Mucosa of descending colon (tissue), 3 donors: Measurements from ENCODE around the gene DNAH17. TPM values are rescaled to one million over a fixed set of nuclear protein-coding genes. Genes with fewer than 3 reads are reported as not detected.

Source experiments
- ATAC-seq: fragments of 200-7000 bp; cut with Tn5 transposase; one replicate; pipeline ENCODE4 v1.9.1; 2020; ENCODE audit warnings: mild to moderate bottlenecking, moderate library complexity
- DNase-seq, 3 donors: peaks; one replicate each; pipeline ENCODE4 v3.0.0-alpha.2; 2020
- H3K36me3 ChIP-seq: fragments of 200-600 bp; one replicate; pipeline ENCODE4 v1.8.0; 2021; ENCODE audit warnings: low read depth, mild to moderate bottlenecking
- H3K4me1 ChIP-seq: fragments of 200-600 bp; one replicate; pipeline ENCODE4 v1.8.0; 2021; ENCODE audit warnings: low read depth, mild to moderate bottlenecking
- H3K4me3 ChIP-seq: fragments of 200-600 bp; one replicate; pipeline ENCODE4 v1.8.0; 2021; ENCODE audit warnings: mild to moderate bottlenecking
- H3K9me3 ChIP-seq: fragments of 200-600 bp; one replicate; pipeline ENCODE4 v1.8.0; 2021; ENCODE audit warnings: mild to moderate bottlenecking
- CTCF ChIP-seq: fragments of 200-600 bp; IDR thresholded peaks from one replicate; pipeline ENCODE4 v1.8.0; 2022; ENCODE audit warnings: antibody characterized with exemption, mild to moderate bottlenecking
- intact Hi-C, 2 donors: fragments of 100-400 bp; cut with DNase I in 1 of 2; cut with micrococcal nuclease in 1 of 2; formaldehyde crosslinking; loops; one replicate each; pipeline versions ENCODE4 v1.11.0 to v1.11.1; 2022; cut with DNase I, micrococcal nuclease
- total RNA-seq, 3 donors: library from RNA; stranded (reverse); fragmentation: NEBNext Ultra II Directional in 2 of 3; extraction: Animal tissue kit (Norgen Biotek cat#: 25700) in 2 of 3; gene quantifications; one replicate each; pipeline versions ENCODE4 v1.2.1 to v1.2.4, GENCODE V29; 2021 to 2023
- donor health status: DM: no; HTN: no; CAD: no; lungs with moderate emphysema.
- donor health status: DM: no; HTN: no; CAD: no.
- donor health status: DM: no; HTN: yes; CAD: no.

Gene DNAH17
- total RNA-seq, 3 donors from 2014 or later, result 0.06 to 0.17 TPM; not detected in 1

- ATAC-seq, result no peak
- no peak for TF ChIP-seq CTCF
- intact Hi-C loops, result no loop called here
- Histone ChIP-seq H3K36me3 (peaks cover 18% of the 10 kb centered on the region), H3K9me3 (no peaks in the 10 kb centered on the region), H3K4me3 (no peak overlapping the region), H3K4me1 (no peaks in the 10 kb centered on the region)
- no peak for DNase-seq
Measured at GRCh38 chr17:78400581-78401240, 176.5 kb downstream of the DNAH17 start.

- intact Hi-C loops, result no loop called here
- H3K9me3 ChIP-seq, result no peaks in the 10 kb centered on the region
- ATAC-seq (no peak), DNase-seq (no peak)
- no peaks in the 10 kb centered on the region for H3K4me1 ChIP-seq
- no peak for TF ChIP-seq CTCF
- no peak overlapping the region for H3K4me3 ChIP-seq
- H3K36me3 ChIP-seq, result peaks cover 18% of the 10 kb centered on the region
Measured at GRCh38 chr17:78399693-78400144, 177.5 kb downstream of the DNAH17 start.

GRCh38 chr17:78399028-78399692 lies 178.0 kb downstream of the DNAH17 start:
- H3K36me3 ChIP-seq, result peaks cover 18% of the 10 kb centered on the region
- H3K9me3 ChIP-seq, result no peaks in the 10 kb centered on the region
- intact Hi-C loops, result no loop called here
- DNase-seq (no peak), ATAC-seq (no peak)
- no peak for TF ChIP-seq CTCF
- H3K4me3 ChIP-seq, result no peak overlapping the region
- no peaks in the 10 kb centered on the region for H3K4me1 ChIP-seq

GRCh38 chr17:78398390-78398789 lies 178.8 kb downstream of the DNAH17 start:
- TF ChIP-seq CTCF, result no peak
- H3K4me3 ChIP-seq, result no peak overlapping the region
- DNase-seq, result no peak
- peaks cover 18% of the 10 kb centered on the region for H3K36me3 ChIP-seq
- H3K9me3 ChIP-seq, result no peaks in the 10 kb centered on the region
- intact Hi-C loops, result no loop called here
- ATAC-seq, result no peak
- no peaks in the 10 kb centered on the region for H3K4me1 ChIP-seq

- TF ChIP-seq CTCF, result no peak
Measured at GRCh38 chr17:78397681-78398101, 179.5 kb downstream of the DNAH17 start.

More at GRCh38 chr17:78397681-78398101, 179.5 kb downstream of the DNAH17 start:
- intact Hi-C loops, result no loop called here
- Histone ChIP-seq H3K9me3 (no peaks in the 10 kb centered on the region), H3K4me3 (no peak overlapping the region), H3K36me3 (peaks cover 18% of the 10 kb centered on the region), H3K4me1 (no peaks in the 10 kb centered on the region)
- DNase-seq (no peak), ATAC-seq (no peak)
